Uterus (tissue), 2 donors: ENCODE measurements around the gene CFAP61.

Source experiments
- CTCF ChIP-seq, 4 experiments: fragments of 200-600 bp in 2 of 4; fragments of 450-650 bp in 2 of 4; sonication (generic) in 2 of 4; IDR thresholded peaks; one replicate each; pipeline ENCODE4 v1.5.1; 2016 to 2019; ENCODE audit warnings: antibody characterized with exemption in 4 of 4, mild to moderate bottlenecking in 2 of 4, moderate library complexity in 1 of 4
- POLR2A ChIP-seq, 2 donors: fragments of 450-650 bp; IDR thresholded peaks; one replicate each; pipeline ENCODE4 v1.6.1; 2016; ENCODE audit warnings: antibody characterized with exemption in 2 of 2, mild to moderate bottlenecking in 1 of 2, moderate library complexity in 1 of 2

- TF ChIP-seq CTCF (IDR thresholded peaks at IDR 0.05) (no peak), POLR2A (IDR thresholded peaks at IDR 0.05) (no peak)
Observed at GRCh38 chr20:20331156-20331555, 278.8 kb downstream of the CFAP61 start.
